Adrenal gland (tissue), 19 donors: ENCODE measurements around the gene DOHH. TPM values are rescaled to one million over a fixed set of nuclear protein-coding genes. Genes with fewer than 3 reads are reported as not detected.
A peak's percentile ranks its signal among the peaks of the same experiment; 100 is the strongest.

Source experiments
- DNase-seq, 7 donors: peaks; one replicate each; pipeline ENCODE4 v3.0.0-alpha.2; 2019 to 2020
- H3K27ac ChIP-seq, 5 donors: fragments of 200-600 bp; sonication (generic) in 4 of 5; 1 replicate in 3 of 5; 2 replicates in 2 of 5; pipeline versions ENCODE4 v1.5.1 to v1.8.0; 2016 to 2020; ENCODE audit warnings: mild to moderate bottlenecking in 1 of 5
- H3K27me3 ChIP-seq: fragments of 200-600 bp; 2 replicates; pipeline ENCODE4 v1.8.0; 2021
- H3K36me3 ChIP-seq, 2 donors: fragments of 200-600 bp; replicated peaks in 1 of 2; 1 replicate in 1 of 2; 2 replicates in 1 of 2; pipeline versions ENCODE4 v1.5.1 to v1.8.0; 2018 to 2022
- H3K4me1 ChIP-seq, 2 donors: fragments of 200-600 bp; replicated peaks in 1 of 2; 1 replicate in 1 of 2; 2 replicates in 1 of 2; pipeline versions ENCODE4 v1.5.1 to v1.8.0; 2018 to 2021
- H3K4me3 ChIP-seq, 4 donors: fragments of 200-600 bp; sonication (generic) in 3 of 4; one replicate each; pipeline ENCODE4 v1.5.1; 2016 to 2018
- H3K9me3 ChIP-seq, 3 donors: fragments of 200-600 bp; sonication (generic) in 1 of 3; replicated peaks in 1 of 3; 1 replicate in 2 of 3; 2 replicates in 1 of 3; pipeline versions ENCODE4 v1.5.1 to v1.8.0; 2016 to 2021
- CTCF ChIP-seq, 6 experiments: fragments of 450-650 bp in 4 of 6; fragments of 200-600 bp in 2 of 6; sonication (generic) in 1 of 6; IDR thresholded peaks; 1 replicate in 5 of 6; 2 replicates in 1 of 6; pipeline versions ENCODE4 v1.5.1 to v1.8.0; 2016 to 2021; ENCODE audit warnings: antibody characterized with exemption in 6 of 6, mild to moderate bottlenecking in 2 of 6, moderate library complexity in 1 of 6
- POLR2A ChIP-seq, 2 donors: fragments of 450-650 bp; IDR thresholded peaks; one replicate each; pipeline ENCODE4 v1.6.1; 2017; ENCODE audit warnings: antibody characterized with exemption in 2 of 2, mild to moderate bottlenecking in 2 of 2, moderate library complexity in 1 of 2
- WGBS, 4 donors: extraction: QIAGEN DNeasy Blood & Tissue Kit in 2 of 4; methylation state at CpG; one replicate each; pipeline versions ENCODE4 v1.1.5 to v1.1.7; 2013 to 2017; 5-methylcytosine and 5-hydroxymethylcytosine counted together
- intact Hi-C, 2 donors: fragments of 100-400 bp; cut with DNase I; formaldehyde crosslinking; loops; one replicate each; pipeline versions ENCODE4 v1.14.1 to v1.15.0; 2022 to 2023
- long read RNA-seq, 10 donors: library from polyadenylated mRNA in 3 of 10; unstranded in 2 of 10; stranded (forward) in 1 of 10; transcript quantifications; one replicate each; pipeline ENCODE4 v2.0.0 and lab custom pipeline, GENCODE V29; 2021 to 2026
- polyA plus RNA-seq, 3 donors: library from polyadenylated mRNA; stranded (reverse); fragments of 200-250 nt in 2 of 3; fragments of 350-450 nt in 1 of 3; fragmentation: Illumina TruSeq in 1 of 3; extraction: RNeasy Lipid Tissue Mini Kit (QIAGEN cat#74804) in 1 of 3; gene quantifications; one replicate each; pipeline ENCODE4 v1.2.3, GENCODE V29; 2013 to 2014
- total RNA-seq, 9 donors: library from RNA; depleted of rRNA in 4 of 9; stranded (reverse); fragments of >200 nt in 4 of 9; fragments of 120-200 nt in 1 of 9; fragmentation: NEBNext Ultra II Directional in 1 of 9; extraction: Animal tissue kit (Norgen Biotek cat#: 25700) in 1 of 9; gene quantifications; one replicate each; pipeline versions ENCODE4 v1.1.0 to v1.2.4, GENCODE V29; 2013 to 2023
- donor health status: healthy with polysubstance abuse.
- donor health status: Bipolar disorder and iron deficiency.
- donor health status: DM: yes; HTN: yes; CAD: no.
- donor health status: DM: no; HTN: no; CAD: no.
- donor health status: DM: no; HTN: no; CAD: no.
- donor health status: DM: yes; HTN: yes; CAD: no.

DOHH gene
- total RNA-seq (10 to 100 TPM in 7 of 9 donors, 1 to 10 TPM in 2; 8.4 to 22.8 (median 13.8) TPM), polyA plus RNA-seq (10 to 100 TPM in 2 of 3 donors, under 1 TPM in 1; 0.92 to 19.1 (median 13.5) TPM)
- long read RNA-seq, donor 1, transcript DOHH-201 (5 exons, 2,031 nt), result major isoform, 6 of 6 reads
- long read RNA-seq, donor 1, partial matches to known transcripts, result 0 of 6 reads
- long read RNA-seq, donor 1, other reads (novel, unspliced or antisense), result 0 of 6 reads
- long read RNA-seq, donor 2, partial matches to known transcripts, result 46 of 49 reads
- long read RNA-seq, donor 2, other reads (novel, unspliced or antisense), result 0 of 49 reads
- long read RNA-seq, donor 3, partial matches to known transcripts, result 0 of 4 reads
- long read RNA-seq, donor 3, other reads (novel, unspliced or antisense), result 0 of 4 reads
- long read RNA-seq, donor 4, transcript DOHH-201 (5 exons, 2,031 nt), result major isoform, 12 of 13 reads
- long read RNA-seq, donor 4, partial matches to known transcripts, result 1 of 13 reads
- long read RNA-seq, donor 4, other reads (novel, unspliced or antisense), result 0 of 13 reads
- long read RNA-seq, donor 5, transcript DOHH-201 (5 exons, 2,031 nt), result major isoform, 71 of 74 reads
- long read RNA-seq, donor 5, partial matches to known transcripts, result 2 of 74 reads
- long read RNA-seq, donor 5, other reads (novel, unspliced or antisense), result 1 of 74 reads
- long read RNA-seq, donor 6, transcript DOHH-201 (5 exons, 2,031 nt), result major isoform, 5 of 6 reads
- long read RNA-seq, donor 6, partial matches to known transcripts, result 0 of 6 reads
- long read RNA-seq, donor 6, other reads (novel, unspliced or antisense), result 1 of 6 reads
- long read RNA-seq, donor 7, partial matches to known transcripts, result 0 of 1 reads
- long read RNA-seq, donor 7, other reads (novel, unspliced or antisense), result 0 of 1 reads
- long read RNA-seq, donor 8, transcript DOHH-201 (5 exons, 2,031 nt), result major isoform, 5 of 5 reads
- long read RNA-seq, donor 8, partial matches to known transcripts, result 0 of 5 reads
- long read RNA-seq, donor 8, other reads (novel, unspliced or antisense), result 0 of 5 reads
- long read RNA-seq, donor 9, result 0 reads
- long read RNA-seq, donor 10, partial matches to known transcripts, result 0 of 3 reads
- long read RNA-seq, donor 10, other reads (novel, unspliced or antisense), result 0 of 3 reads

GRCh38 chr19:3500429-3501101 is at the start of gene DOHH:
DOHH (minus strand) TSS chr19:3500674; CDS start chr19:3496814, 3,860 bp downstream.
- intact Hi-C loops, result no loop called here
- H3K4me3 ChIP-seq, result peak within 1 kb of the TSS; percentile 17 to 82 (median 54)
- peaks cover 0 to 10% of the 10 kb centered on the region in 2 donors for H3K36me3 ChIP-seq
- H3K27me3 ChIP-seq, result no peaks in the 10 kb centered on the region
- TF ChIP-seq CTCF (IDR thresholded peaks at IDR 0.05), result no peak
- TF ChIP-seq POLR2A (IDR thresholded peaks at IDR 0.05), result peak; percentile 44 to 47
- WGBS, 4 donors, result 0% methylated on average over 9 to 52 of the region's 52 CpGs
- H3K4me1 ChIP-seq, result peaks cover 19 to 30% of the 10 kb centered on the region in 2 donors
- peak; percentile 94 to 98 (median 96) for DNase-seq
- peak within 1 kb of the TSS; percentile 85 to 97 (median 92) for H3K27ac ChIP-seq
- H3K9me3 ChIP-seq, result no peaks in the 10 kb centered on the region

GRCh38 chr19:3549816-3550215 is 49.3 kb upstream of the DOHH start:
- H3K4me3 ChIP-seq, result no peak overlapping the region
- H3K36me3 ChIP-seq, result peaks cover 0 to 8% of the 10 kb centered on the region in 2 donors
- H3K27ac ChIP-seq, result no peak overlapping the region
- no peaks in the 10 kb centered on the region for H3K9me3 ChIP-seq
- 90 to 93% (median 92%) methylated on average over 8 to 10 of the region's 10 CpGs for WGBS, 4 donors
- H3K27me3 ChIP-seq, result no peaks in the 10 kb centered on the region
- DNase-seq, result no peak
- peaks cover 4 to 15% of the 10 kb centered on the region in 2 donors for H3K4me1 ChIP-seq
- intact Hi-C loops, result loop anchor here (5.0 kb wide), 2 partner anchors 62 to 67 kb away; no protein-coding TSS in a partner anchor
- no peak for TF ChIP-seq POLR2A (IDR thresholded peaks at IDR 0.05)
- no peak for TF ChIP-seq CTCF (IDR thresholded peaks at IDR 0.05)

- no peaks in the 10 kb centered on the region for H3K27me3 ChIP-seq
- H3K4me1 ChIP-seq, result peaks cover 0 to 8% of the 10 kb centered on the region in 2 donors
- 63 to 97% (median 78%) methylated on average over 6 to 14 of the region's 14 CpGs for WGBS, 4 donors
- intact Hi-C loops, result loop anchor here (5.0 kb wide), 2 partner anchors 64 to 69 kb away; no protein-coding TSS in a partner anchor
- no peak for DNase-seq
- H3K27ac ChIP-seq, result no peak overlapping the region
- H3K36me3 ChIP-seq, result peaks cover 0 to 8% of the 10 kb centered on the region in 2 donors
- no peaks in the 10 kb centered on the region for H3K9me3 ChIP-seq
- TF ChIP-seq POLR2A (IDR thresholded peaks at IDR 0.05) (no peak), CTCF (IDR thresholded peaks at IDR 0.05) (no peak)
- H3K4me3 ChIP-seq, result no peak overlapping the region
Measured at GRCh38 chr19:3548606-3549005, 48.1 kb upstream of the DOHH start.
